IMR-90 (cell line): ENCODE measurements around the gene SLC16A4. TPM values are rescaled to one million over a fixed set of nuclear protein-coding genes. Genes with fewer than 3 reads are reported as not detected.
A peak's percentile ranks its signal among the peaks of the same experiment; 100 is the strongest.

ENCODE experiments used
- ATAC-seq: fragments of 200-7000 bp; cut with Tn5 transposase; 2 replicates; pipeline ENCODE4 v1.9.1; 2020; ENCODE audit warnings: low read depth, mild to moderate bottlenecking, moderate library complexity
- BruUV-seq: library from RNA; stranded (reverse); fragments of 400-500 nt; replicated peaks from 2 replicates; lab custom pipeline; 2021; lab: Mats Ljungman, UMichigan
- CTCF ChIA-PET: fragments of 300-600 bp; formaldehyde crosslinking; extraction: SDS; loops from one replicate; lab custom pipeline; 2021; ENCODE audit warnings: antibody characterized with exemption; lab: Yijun Ruan, JAX
- POLR2A ChIA-PET: fragments of 300-600 bp; sonication (Branson Sonifier 250); formaldehyde crosslinking; loops from one replicate; lab custom pipeline; 2022; ENCODE audit warnings: antibody characterized with exemption; ENCODE audit not compliant: unreplicated experiment; lab: Charles Lee
- DNase-seq: peaks from one replicate; pipeline ENCODE4 v3.0.0; 2013
- H2AFZ ChIP-seq: replicated peaks from 2 replicates; pipeline ENCODE3; 2013; ENCODE audit warnings: low read length, mild to moderate bottlenecking; ENCODE audit not compliant: poor library complexity
- H2AK5ac ChIP-seq: 2 replicates; pipeline ENCODE4 v1.6.1; 2013; ENCODE audit warnings: low read depth, low read length, inconsistent platforms
- H2AK9ac ChIP-seq: replicated peaks from 2 replicates; pipeline ENCODE3; 2013; ENCODE audit warnings: mild to moderate bottlenecking, low read depth, low read length, moderate library complexity; ENCODE audit not compliant: poor library complexity
- H2BK120ac ChIP-seq: 2 replicates; pipeline ENCODE4 v1.6.1; 2013; ENCODE audit warnings: low read depth, low read length, inconsistent platforms
- H2BK15ac ChIP-seq: 3 replicates; pipeline ENCODE4 v1.6.1; 2013; ENCODE audit warnings: low read depth, low read length, inconsistent platforms
- H2BK20ac ChIP-seq: 2 replicates; pipeline ENCODE4 v1.6.1; 2013; ENCODE audit warnings: low read depth, mild to moderate bottlenecking, inconsistent platforms, low read length, moderate library complexity
- H2BK5ac ChIP-seq: 2 replicates; pipeline ENCODE4 v1.6.1; 2013; ENCODE audit warnings: mild to moderate bottlenecking, low read depth, low read length, inconsistent platforms; ENCODE audit not compliant: poor library complexity, severe bottlenecking
- H3K14ac ChIP-seq: replicated peaks from 2 replicates; pipeline ENCODE4 v1.6.1; 2013; ENCODE audit warnings: low read depth, low read length, inconsistent platforms
- H3K18ac ChIP-seq: 2 replicates; pipeline ENCODE4 v1.6.1; 2013; ENCODE audit warnings: low read depth, low read length, control low read depth
- H3K23ac ChIP-seq: 2 replicates; pipeline ENCODE4 v1.6.1; 2013; ENCODE audit warnings: low read depth, low read length, inconsistent platforms
- H3K27ac ChIP-seq: 2 replicates; pipeline ENCODE4 v1.5.1; 2013; ENCODE audit warnings: mild to moderate bottlenecking, control low read depth, low read length; ENCODE audit not compliant: insufficient read depth
- H3K27me3 ChIP-seq: 2 replicates; pipeline ENCODE4 v1.6.1; 2013; ENCODE audit warnings: low read length; ENCODE audit not compliant: control insufficient read depth, insufficient read depth
- H3K36me3 ChIP-seq: 2 replicates; pipeline ENCODE4 v1.6.1; 2013; ENCODE audit warnings: low read length, mixed read lengths; ENCODE audit not compliant: control insufficient read depth, insufficient read depth
- H3K4ac ChIP-seq: 2 replicates; pipeline ENCODE4 v1.6.1; 2013; ENCODE audit warnings: low read depth, low read length, inconsistent platforms
- H3K4me1 ChIP-seq: 2 replicates; pipeline ENCODE4 v1.6.1; 2013; ENCODE audit warnings: low read length, mixed read lengths; ENCODE audit not compliant: control insufficient read depth, insufficient read depth
- H3K4me2 ChIP-seq: 2 replicates; pipeline ENCODE4 v1.6.1; 2013; ENCODE audit warnings: low read depth, mild to moderate bottlenecking, control low read depth, low read length, moderate library complexity
- H3K4me3 ChIP-seq: 2 replicates; pipeline ENCODE4 v1.5.1; 2013; ENCODE audit warnings: low read depth, mild to moderate bottlenecking, control low read depth, low read length, moderate library complexity; ENCODE audit not compliant: insufficient read depth
- H3K56ac ChIP-seq: 2 replicates; pipeline ENCODE4 v1.6.1; 2013; ENCODE audit warnings: low read length, inconsistent platforms; ENCODE audit not compliant: insufficient read depth; ENCODE audit errors: extremely low read depth
- H3K79me1 ChIP-seq, 2 experiments: 2 replicates each; pipeline ENCODE4 v1.6.1; 2013; ENCODE audit warnings: low read length in 2 of 2, inconsistent platforms in 1 of 2, low read depth in 1 of 2
- H3K9ac ChIP-seq: 2 replicates; pipeline ENCODE4 v1.6.1; 2013; ENCODE audit warnings: low read depth, low read length, control low read depth
- H3K9me1 ChIP-seq: 2 replicates; pipeline ENCODE4 v1.6.1; 2013; ENCODE audit warnings: low read length, inconsistent platforms; ENCODE audit not compliant: insufficient read depth
- H3K9me3 ChIP-seq: 2 replicates; pipeline ENCODE4 v1.6.1; 2013; ENCODE audit warnings: low read length; ENCODE audit not compliant: control insufficient read depth, insufficient read depth
- H4K20me1 ChIP-seq: 2 replicates; pipeline ENCODE4 v1.6.1; 2013; ENCODE audit warnings: low read length, inconsistent platforms; ENCODE audit not compliant: insufficient read depth
- H4K5ac ChIP-seq: 2 replicates; pipeline ENCODE4 v1.6.1; 2013; ENCODE audit warnings: mild to moderate bottlenecking, low read depth, low read length, control low read depth
- H4K8ac ChIP-seq, 2 experiments: 2 replicates each; pipeline ENCODE4 v1.6.1; 2013; ENCODE audit warnings: low read depth in 2 of 2, low read length in 2 of 2, control low read depth in 1 of 2, inconsistent platforms in 1 of 2
- H4K91ac ChIP-seq: 2 replicates; pipeline ENCODE4 v1.6.1; 2013; ENCODE audit warnings: low read depth, low read length, inconsistent platforms; ENCODE audit not compliant: insufficient read depth
- BHLHE40 ChIP-seq: fragments of 150-350 bp; IDR thresholded peaks from 2 replicates; pipeline ENCODE4 v1.6.1; 2016; ENCODE audit warnings: mild to moderate bottlenecking, low read depth, low read length
- CEBPB ChIP-seq: IDR thresholded peaks from 2 replicates; pipeline ENCODE4 v1.6.1; 2012; ENCODE audit warnings: low read depth, low read length, improper control_type of control experiment
- CHD1 ChIP-seq: IDR thresholded peaks from 2 replicates; pipeline ENCODE4 v1.6.1; 2012; ENCODE audit warnings: low read depth, low read length, improper control_type of control experiment
- CTCF ChIP-seq: conservative IDR thresholded peaks from 2 replicates; pipeline ENCODE4 v1.5.1; 2012; ENCODE audit warnings: mild to moderate bottlenecking, low read depth, low read length, improper control_type of control experiment
- ELK1 ChIP-seq: fragments of 150-350 bp; IDR thresholded peaks from 2 replicates; pipeline ENCODE4 v1.6.1; 2016; ENCODE audit warnings: low read depth, mild to moderate bottlenecking, low read length, moderate library complexity, borderline replicate concordance
- MXI1 ChIP-seq: IDR thresholded peaks from 2 replicates; pipeline ENCODE4 v1.6.1; 2012; ENCODE audit warnings: low read depth, mild to moderate bottlenecking, low read length, moderate library complexity, borderline replicate concordance
- NFE2L2 ChIP-seq: fragments of 150-350 bp; IDR thresholded peaks from 2 replicates; pipeline ENCODE4 v1.6.1; 2016; ENCODE audit warnings: low read depth, mild to moderate bottlenecking, low read length
- POLR2A ChIP-seq: IDR thresholded peaks from 2 replicates; pipeline ENCODE4 v1.6.1; 2012; ENCODE audit warnings: mild to moderate bottlenecking, low read depth, low read length
- RAD21 ChIP-seq: IDR thresholded peaks from 2 replicates; pipeline ENCODE4 v1.6.1; 2012; ENCODE audit warnings: low read length, improper control_type of control experiment
- SMC3 ChIP-seq: fragments of 150-350 bp; IDR thresholded peaks from 2 replicates; pipeline ENCODE4 v1.6.1; 2016; ENCODE audit warnings: low read depth, mild to moderate bottlenecking, antibody characterized with exemption, low read length, moderate library complexity
- USF2 ChIP-seq: fragments of 150-350 bp; IDR thresholded peaks from 2 replicates; pipeline ENCODE4 v1.6.1; 2017; ENCODE audit warnings: mild to moderate bottlenecking, antibody characterized with exemption, low read length, low read depth
- dilution Hi-C: fragments of 300-500 bp; cut with HindIII; formaldehyde crosslinking; loops from one replicate; pipeline ENCODE4 v1.14.3; 2018; ENCODE audit warnings: low sequenced_read_pairs; ENCODE audit not compliant: unreplicated experiment
- in situ Hi-C: fragments of 300-500 bp; cut with MboI; formaldehyde crosslinking; loops from 3 replicates; pipeline ENCODE4 v1.14.3; 2019; ENCODE audit warnings: low sequenced_read_pairs, inconsistent platforms, mixed read lengths
- intact Hi-C: fragments of 100-400 bp; cut with micrococcal nuclease; formaldehyde crosslinking; loops from 2 replicates; pipeline ENCODE4 v1.10.0; 2022
- polyA plus RNA-seq, 3 experiments: library from polyadenylated mRNA; depleted of rRNA; stranded (reverse); fragments of >200 nt; gene quantifications; 2 replicates each; pipeline ENCODE4 v1.2.3, GENCODE V29; 2012; ENCODE audit warnings: low replicate concordance in 1 of 3
- total RNA-seq: library from RNA; depleted of rRNA; stranded (reverse); fragments of >200 nt; gene quantifications from 2 replicates; pipeline ENCODE4 v1.2.3, GENCODE V29; 2012

The SLC16A4 gene
- total and polyA plus RNA-seq, 2 of the 4 experiments (the other 2 are of a cell fraction), result 27.7 to 65.2 TPM

- TF ChIP-seq CHD1 (no peak), MXI1 (no peak), ELK1 (no peak), POLR2A (no peak), RAD21 (no peak), CTCF (no peak), NFE2L2 (no peak), SMC3 (no peak), BHLHE40 (no peak), USF2 (no peak), CEBPB (no peak)
- dilution Hi-C loops, result no loop called here
- H3K9me1 ChIP-seq, result no peaks in the 10 kb centered on the region
- H4K20me1 ChIP-seq, result no peaks in the 10 kb centered on the region
- no peak overlapping the region for H2BK120ac ChIP-seq
- H3K4ac ChIP-seq, result no peak overlapping the region
- no peaks in the 10 kb centered on the region for H3K36me3 ChIP-seq
- H3K79me1 ChIP-seq, result no peaks in the 10 kb centered on the region
- H2AFZ ChIP-seq, result no peak overlapping the region
- H3K9me3 ChIP-seq, result no peaks in the 10 kb centered on the region
- no peak overlapping the region for H2AK5ac ChIP-seq
- no peak overlapping the region for H4K91ac ChIP-seq
- in situ Hi-C loops, result no loop called here
- no peak overlapping the region for H3K27ac ChIP-seq
- no peak overlapping the region for H2BK20ac ChIP-seq
- no peak overlapping the region for H3K18ac ChIP-seq
- no peak overlapping the region for H4K5ac ChIP-seq
- no peak overlapping the region for H2BK15ac ChIP-seq
- H2AK9ac ChIP-seq, result no peak overlapping the region
- no peak overlapping the region for H3K4me3 ChIP-seq
- intact Hi-C loops, result no loop called here
- ChIA-PET POLR2A (no interaction called here), CTCF (interaction anchor here (1.1 kb wide), 1 partner anchor 168 kb away, joined by 3 read pairs; no protein-coding TSS in a partner anchor)
- no peak overlapping the region for H3K9ac ChIP-seq
- no peaks in the 10 kb centered on the region for H3K4me1 ChIP-seq
- no peak overlapping the region for H2BK5ac ChIP-seq
- BruUV-seq, result no TSS peak
- no peak overlapping the region for H3K23ac ChIP-seq
- no peak overlapping the region for H3K4me2 ChIP-seq
- no peak overlapping the region for H3K14ac ChIP-seq
- no peak overlapping the region for H3K56ac ChIP-seq
- ATAC-seq (no peak), DNase-seq (peak; percentile 28)
- H4K8ac ChIP-seq, result no peak overlapping the region
- H3K27me3 ChIP-seq, result peaks cover 3% of the 10 kb centered on the region; the same call in 1 of the 2 replicates
Observed at GRCh38 chr1:110328274-110328673, 62.6 kb downstream of the SLC16A4 start.
